Keratinocyte (primary cell): ENCODE results near the gene DCXR. TPM values are rescaled to one million over a fixed set of nuclear protein-coding genes. Genes with fewer than 3 reads are reported as not detected.

Source experiments
- DNase-seq: peaks from one replicate; pipeline ENCODE4 v3.0.0-alpha.2; 2011; ENCODE audit warnings: low read depth, missing footprints, low spot score
- FAIRE-seq: peaks from 2 replicates; lab custom pipeline; 2011; peaks lifted over from hg19 to GRCh38; lab: Jason Lieb, UNC
- H2AFZ ChIP-seq: 2 replicates; pipeline ENCODE4 v1.6.0; 2012; ENCODE audit warnings: low read length, control low read depth, inconsistent platforms; ENCODE audit not compliant: control insufficient read depth
- H3K27ac ChIP-seq: 2 replicates; pipeline ENCODE4 v1.5.1; 2011; ENCODE audit warnings: low read length; ENCODE audit not compliant: control insufficient read depth, insufficient read depth
- H3K27me3 ChIP-seq: 3 replicates; pipeline ENCODE4 v1.6.0; 2011; ENCODE audit warnings: low read length; ENCODE audit not compliant: control insufficient read depth, insufficient read depth; ENCODE audit errors: extremely low read depth
- H3K36me3 ChIP-seq, 2 experiments: 2 replicates in 1 of 2; 3 replicates in 1 of 2; pipeline ENCODE4 v1.5.1; 2011; ENCODE audit warnings: low read length in 2 of 2, mild to moderate bottlenecking in 1 of 2; ENCODE audit not compliant: control insufficient read depth in 2 of 2, insufficient read depth in 2 of 2; ENCODE audit errors: extremely low read depth in 1 of 2
- H3K4me1 ChIP-seq: 3 replicates; pipeline ENCODE4 v1.5.1; 2011; ENCODE audit warnings: low read length; ENCODE audit not compliant: control insufficient read depth, insufficient read depth; ENCODE audit errors: extremely low read depth
- H3K4me2 ChIP-seq: 3 replicates; pipeline ENCODE4 v1.6.0; 2011; ENCODE audit warnings: low read depth, low read length; ENCODE audit not compliant: control insufficient read depth, insufficient read depth; ENCODE audit errors: extremely low read depth
- H3K4me3 ChIP-seq, 3 experiments: fragments of 200-600 bp in 1 of 3; sonication (generic) in 1 of 3; 2 replicates in 2 of 3; 3 replicates in 1 of 3; pipeline ENCODE4 v1.5.1; 2011 to 2016; ENCODE audit warnings: low read length in 3 of 3, mild to moderate bottlenecking in 3 of 3, control low read depth in 2 of 3, inconsistent platforms in 1 of 3, low read depth in 1 of 3, mixed read lengths in 1 of 3, mixed run types in 1 of 3, moderate library complexity in 1 of 3; ENCODE audit not compliant: control insufficient read depth in 2 of 3, insufficient read depth in 2 of 3; ENCODE audit errors: extremely low read depth in 1 of 3
- H3K79me2 ChIP-seq: 2 replicates; pipeline ENCODE4 v1.6.0; 2012; ENCODE audit warnings: low read length; ENCODE audit not compliant: control insufficient read depth, insufficient read depth
- H3K9ac ChIP-seq: 3 replicates; pipeline ENCODE4 v1.6.0; 2011; ENCODE audit warnings: low read length; ENCODE audit not compliant: control insufficient read depth, insufficient read depth; ENCODE audit errors: extremely low read depth
- H3K9me1 ChIP-seq: 3 replicates; pipeline ENCODE4 v1.6.0; 2011; ENCODE audit warnings: low read length; ENCODE audit not compliant: control insufficient read depth, insufficient read depth; ENCODE audit errors: extremely low read depth
- H3K9me3 ChIP-seq: 2 replicates; pipeline ENCODE4 v1.5.1; 2012; ENCODE audit warnings: low read depth, low read length; ENCODE audit not compliant: control insufficient read depth
- H4K20me1 ChIP-seq: 3 replicates; pipeline ENCODE4 v1.6.0; 2011; ENCODE audit warnings: low read length; ENCODE audit not compliant: control insufficient read depth, insufficient read depth; ENCODE audit errors: extremely low read depth
- EZH2 ChIP-seq: IDR thresholded peaks from one replicate; pipeline ENCODE4 v1.6.1; 2012; ENCODE audit warnings: inconsistent platforms, mild to moderate bottlenecking, low read length, moderate library complexity
- dilution Hi-C: fragments of 300-500 bp; cut with MboI; formaldehyde crosslinking; loops from one replicate; pipeline ENCODE4 v1.7.0; 2020; ENCODE audit warnings: low sequenced_read_pairs; ENCODE audit not compliant: extremely low pct_ligation_motif_present
- polyA plus RNA-seq, 5 experiments: library from polyadenylated mRNA; depleted of rRNA in 3 of 5; stranded (reverse) in 3 of 5; stranded (forward) in 1 of 5; unstranded in 1 of 5; fragments of >200 nt; gene quantifications; 1 replicate in 1 of 5; 2 replicates in 3 of 5; 3 replicates in 1 of 5; pipeline versions ENCODE4 v1.2.1 to v1.2.3, GENCODE V29; 2011 to 2012; ENCODE audit warnings: missing spikeins in 2 of 5, low read depth in 1 of 5, low replicate concordance in 1 of 5
- TF ChIP-seq, protein P1 (sequence below), 3 experiments: IDR thresholded peaks in 1 of 3; conservative IDR thresholded peaks in 1 of 3; optimal IDR thresholded peaks in 1 of 3; 2 replicates in 2 of 3; 3 replicates in 1 of 3; pipeline versions ENCODE3 to v1.5.1; 2011; ENCODE audit warnings: low read length in 3 of 3, mild to moderate bottlenecking in 3 of 3, moderate library complexity in 2 of 3, control low read depth in 1 of 3, inconsistent platforms in 1 of 3; ENCODE audit not compliant: insufficient read depth in 2 of 3; ENCODE audit errors: extremely low read depth in 1 of 3

DCXR gene
- polyA plus RNA-seq, 1 donor (not counting 4 experiments of a cell fraction or from before 2014, with no cell fraction given): 45.4 TPM

DNA sequence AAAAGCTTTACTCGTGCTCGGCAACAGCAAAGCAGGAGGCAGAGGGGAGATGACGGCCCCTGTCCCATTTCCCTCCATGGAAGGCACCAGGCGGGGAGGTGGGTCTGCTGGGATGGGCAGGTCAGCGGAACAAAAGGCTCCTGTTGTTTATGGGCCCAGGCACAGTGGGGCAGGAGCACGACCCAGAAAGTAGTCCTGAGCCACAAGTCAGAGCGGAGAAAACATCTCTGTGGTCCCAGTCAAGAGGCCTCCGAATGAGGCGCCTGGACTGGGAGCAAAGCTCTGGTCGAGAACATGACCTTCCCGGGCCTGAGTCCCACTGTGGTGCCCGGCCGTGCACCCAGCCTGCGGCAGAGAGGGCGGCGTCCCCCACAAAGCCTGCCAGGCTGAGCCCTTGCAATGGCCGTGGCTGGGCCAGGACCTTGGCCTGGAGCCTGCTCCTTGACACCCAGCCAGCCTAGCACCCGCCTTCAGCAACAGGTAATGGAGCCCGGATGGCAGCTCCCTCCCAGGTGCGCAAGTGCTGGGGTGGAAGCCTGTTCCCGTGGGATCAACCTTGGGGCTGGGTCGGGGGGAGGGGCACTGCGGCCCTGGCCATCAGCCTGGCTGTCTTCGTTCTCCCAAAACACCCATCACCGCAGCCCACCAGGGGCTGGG, 10.5 kb upstream of the DCXR start:
- H3K79me2 ChIP-seq: peaks cover 16% of the 10 kb centered on the region
- no peaks in the 10 kb centered on the region for H3K9me1 ChIP-seq
- peaks cover 5 to 10% of the 10 kb centered on the region in 2 experiments for H3K36me3 ChIP-seq
- H2AFZ ChIP-seq: no peak overlapping the region
- no peaks in the 10 kb centered on the region for H3K9me3 ChIP-seq
- TF ChIP-seq, protein P1, sequence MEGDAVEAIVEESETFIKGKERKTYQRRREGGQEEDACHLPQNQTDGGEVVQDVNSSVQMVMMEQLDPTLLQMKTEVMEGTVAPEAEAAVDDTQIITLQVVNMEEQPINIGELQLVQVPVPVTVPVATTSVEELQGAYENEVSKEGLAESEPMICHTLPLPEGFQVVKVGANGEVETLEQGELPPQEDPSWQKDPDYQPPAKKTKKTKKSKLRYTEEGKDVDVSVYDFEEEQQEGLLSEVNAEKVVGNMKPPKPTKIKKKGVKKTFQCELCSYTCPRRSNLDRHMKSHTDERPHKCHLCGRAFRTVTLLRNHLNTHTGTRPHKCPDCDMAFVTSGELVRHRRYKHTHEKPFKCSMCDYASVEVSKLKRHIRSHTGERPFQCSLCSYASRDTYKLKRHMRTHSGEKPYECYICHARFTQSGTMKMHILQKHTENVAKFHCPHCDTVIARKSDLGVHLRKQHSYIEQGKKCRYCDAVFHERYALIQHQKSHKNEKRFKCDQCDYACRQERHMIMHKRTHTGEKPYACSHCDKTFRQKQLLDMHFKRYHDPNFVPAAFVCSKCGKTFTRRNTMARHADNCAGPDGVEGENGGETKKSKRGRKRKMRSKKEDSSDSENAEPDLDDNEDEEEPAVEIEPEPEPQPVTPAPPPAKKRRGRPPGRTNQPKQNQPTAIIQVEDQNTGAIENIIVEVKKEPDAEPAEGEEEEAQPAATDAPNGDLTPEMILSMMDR (optimal IDR thresholded peaks at IDR 0.05 in 1 of 3, IDR thresholded peaks at IDR 0.05 in 1 of 3, conservative IDR thresholded peaks at IDR 0.05 in 1 of 3; ENCODE audit: extremely low read depth in 1 of 3, insufficient read depth in 2 of 3, low read length in 3 of 3): no peak
- no peak for TF ChIP-seq EZH2
- no peak overlapping the region for H3K4me2 ChIP-seq
- dilution Hi-C loops: no loop called here
- no peak overlapping the region for H3K9ac ChIP-seq
- H4K20me1 ChIP-seq: no peaks in the 10 kb centered on the region
- no peak overlapping the region for H3K4me3 ChIP-seq
- FAIRE-seq (no peak), DNase-seq (no peak)
- no peaks in the 10 kb centered on the region for H3K27me3 ChIP-seq
- peaks cover 9% of the 10 kb centered on the region for H3K4me1 ChIP-seq
- no peak overlapping the region for H3K27ac ChIP-seq

DNA sequence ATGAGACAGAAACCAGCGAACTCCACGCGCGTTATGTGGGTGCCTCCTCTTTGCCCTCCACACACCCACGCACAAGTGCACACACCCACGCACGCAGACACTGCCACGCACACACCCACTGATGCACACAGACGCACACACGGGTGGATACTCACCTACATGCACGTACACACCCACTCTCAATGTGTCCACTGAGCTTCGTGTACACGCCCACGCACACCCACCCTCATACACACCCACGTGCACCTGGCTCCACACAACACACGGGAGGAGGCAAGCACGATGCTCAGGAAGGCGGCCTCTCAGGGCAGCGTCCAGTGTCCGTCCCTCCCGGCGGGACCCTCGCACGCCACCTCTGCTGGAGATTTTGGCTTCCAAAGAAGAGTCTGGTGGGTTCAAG, 9.9 kb upstream of the DCXR start:
- H3K9me3 ChIP-seq: no peaks in the 10 kb centered on the region
- no peak for FAIRE-seq
- dilution Hi-C loops: no loop called here

More for the DNA sequence above, 9.9 kb upstream of the DCXR start:
- no peak overlapping the region for H3K27ac ChIP-seq
- H3K27me3 ChIP-seq: no peaks in the 10 kb centered on the region
- H3K4me1 ChIP-seq: peaks cover 5% of the 10 kb centered on the region
- H3K4me3 ChIP-seq: no peak overlapping the region
- TF ChIP-seq EZH2: no peak
- TF ChIP-seq, protein P1 (optimal IDR thresholded peaks at IDR 0.05 in 1 of 3, IDR thresholded peaks at IDR 0.05 in 1 of 3, conservative IDR thresholded peaks at IDR 0.05 in 1 of 3; ENCODE audit: extremely low read depth in 1 of 3, insufficient read depth in 2 of 3, low read length in 3 of 3): no peak
- DNase-seq: no peak
- no peaks in the 10 kb centered on the region for H4K20me1 ChIP-seq
- H3K9me1 ChIP-seq: no peaks in the 10 kb centered on the region
- peaks cover 10% of the 10 kb centered on the region for H3K79me2 ChIP-seq
- peaks cover 5 to 10% of the 10 kb centered on the region in 2 experiments for H3K36me3 ChIP-seq
- no peak overlapping the region for H2AFZ ChIP-seq
- no peak overlapping the region for H3K9ac ChIP-seq
- no peak overlapping the region for H3K4me2 ChIP-seq
